Caco-2 (cell line): Measurements from ENCODE around the gene NGDN. TPM values are rescaled to one million over a fixed set of nuclear protein-coding genes. Genes with fewer than 3 reads are reported as not detected.

Experiments
- BruUV-seq: library from RNA; stranded (reverse); fragments of 400-500 nt; replicated peaks from 2 replicates; lab custom pipeline; 2021; lab: Mats Ljungman, UMichigan
- CTCF ChIA-PET: fragments of 300-600 bp; sonication (Branson Sonifier 250); formaldehyde crosslinking; loops from one replicate; lab custom pipeline; 2022; ENCODE audit warnings: antibody characterized with exemption; lab: Charles Lee
- POLR2A ChIA-PET: fragments of 300-600 bp; sonication (Branson Sonifier 250); formaldehyde crosslinking; loops from one replicate; lab custom pipeline; 2022; ENCODE audit warnings: antibody characterized with exemption; lab: Charles Lee
- DNase-seq, 2 experiments: peaks; one replicate each; pipeline versions ENCODE4 v3.0.0 to v3.0.0-alpha.2; 2020 to 2022
- H3K27me3 ChIP-seq: replicated peaks from 2 replicates; pipeline ENCODE4 v1.6.0; 2011; ENCODE audit warnings: low read length; ENCODE audit not compliant: control insufficient read depth, insufficient read depth
- H3K36me3 ChIP-seq: 2 replicates; pipeline ENCODE4 v1.5.1; 2011; ENCODE audit warnings: low read length; ENCODE audit not compliant: control insufficient read depth, insufficient read depth
- H3K4me1 ChIP-seq: fragments of 250-450 bp; sonication (Bioruptor Pico); 2 replicates; pipeline ENCODE4 v1.5.1; 2020; ENCODE audit warnings: mild to moderate bottlenecking
- H3K4me3 ChIP-seq: 2 replicates; pipeline ENCODE4 v1.5.1; 2011; ENCODE audit warnings: low read depth, mild to moderate bottlenecking, control low read depth, low read length
- H3K9me3 ChIP-seq: fragments of 250-450 bp; sonication (Bioruptor Pico); 2 replicates; pipeline ENCODE4 v1.5.1; 2020; ENCODE audit warnings: mild to moderate bottlenecking, moderate library complexity
- H3K27ac Mint-ChIP-seq: one replicate; pipeline ENCODE4 v1.8.0; 2022; ENCODE audit warnings: mixed read lengths; ENCODE audit not compliant: unreplicated experiment
- H3K27me3 Mint-ChIP-seq: one replicate; pipeline ENCODE4 v1.8.0; 2022; ENCODE audit warnings: mixed read lengths; ENCODE audit not compliant: insufficient read depth, unreplicated experiment
- H3K36me3 Mint-ChIP-seq: one replicate; pipeline ENCODE4 v1.8.0; 2022; ENCODE audit warnings: mild to moderate bottlenecking, mixed read lengths; ENCODE audit not compliant: insufficient read depth, unreplicated experiment
- H3K4me1 Mint-ChIP-seq: one replicate; pipeline ENCODE4 v1.8.0; 2022; ENCODE audit warnings: low read depth, mixed read lengths; ENCODE audit not compliant: unreplicated experiment
- H3K4me3 Mint-ChIP-seq: one replicate; pipeline ENCODE4 v1.8.0; 2022; ENCODE audit warnings: mild to moderate bottlenecking, moderate library complexity, mixed read lengths; ENCODE audit not compliant: unreplicated experiment
- H3K9me3 Mint-ChIP-seq: one replicate; pipeline ENCODE4 v1.8.0; 2022; ENCODE audit warnings: mixed read lengths; ENCODE audit not compliant: unreplicated experiment
- intact Hi-C: fragments of 100-400 bp; cut with micrococcal nuclease; formaldehyde crosslinking; loops from one replicate; pipeline ENCODE4 v1.10.0; 2022; ENCODE audit not compliant: unreplicated experiment
- total RNA-seq: library from RNA; stranded (reverse); gene quantifications from 2 replicates; pipeline ENCODE4 v1.2.3, GENCODE V29; 2022
- TF ChIP-seq, protein P1 (sequence below), 2 experiments: fragments of 200-600 bp in 1 of 2; IDR thresholded peaks; 1 replicate in 1 of 2; 2 replicates in 1 of 2; pipeline versions ENCODE4 v1.5.1 to v1.8.0; 2011 to 2022; ENCODE audit warnings: antibody characterized with exemption in 1 of 2, control low read depth in 1 of 2, inconsistent platforms in 1 of 2, low read depth in 1 of 2, low read length in 1 of 2, mild to moderate bottlenecking in 1 of 2, moderate library complexity in 1 of 2; ENCODE audit not compliant: insufficient read depth in 1 of 2, severe bottlenecking in 1 of 2, unreplicated experiment in 1 of 2

NGDN gene
- total RNA-seq, 1 experiment from 2014 or later: 55.0 TPM

DNA sequence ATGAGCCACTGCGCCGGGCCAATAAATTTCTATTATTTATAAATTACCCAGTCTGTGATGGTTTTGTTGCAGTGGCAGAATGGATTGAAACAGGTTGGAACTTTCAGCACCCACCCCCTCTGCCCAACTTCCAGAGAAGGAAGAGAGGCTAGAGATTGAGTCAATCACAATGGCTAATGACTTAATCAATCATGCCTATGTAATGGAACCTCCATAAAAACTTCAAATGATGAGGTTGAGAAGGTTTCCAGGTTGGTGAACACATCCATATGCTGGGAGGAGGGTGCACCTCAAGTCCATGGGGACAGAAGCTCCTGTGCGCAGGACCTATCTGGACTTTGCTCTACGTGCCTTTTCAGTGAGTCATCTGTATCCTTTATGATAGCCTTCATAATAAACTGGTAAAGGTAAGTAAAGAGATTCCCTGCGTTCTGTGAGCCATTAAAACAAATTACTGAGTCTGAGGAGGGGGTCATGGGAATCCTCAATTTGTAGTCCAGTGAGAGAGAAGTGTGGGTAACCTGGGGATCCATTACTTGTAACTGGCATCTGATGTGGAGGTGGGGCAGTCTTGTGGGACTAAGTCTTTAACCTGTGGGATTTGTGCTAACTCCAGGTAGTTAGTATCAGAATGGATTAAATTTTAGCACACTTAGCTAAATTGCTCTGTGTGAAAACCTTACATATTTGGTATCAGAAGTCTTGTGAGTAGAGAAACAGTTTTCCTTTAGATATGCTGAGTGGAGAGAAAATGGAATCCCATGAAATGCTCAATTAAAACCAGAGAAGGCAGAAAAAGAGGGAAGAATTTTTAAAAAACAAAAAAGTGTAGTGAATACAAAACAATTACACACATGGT, 11.7 kb upstream of the NGDN start:
- Mint-ChIP-seq H3K27ac (peak overlapping the region; percentile 13), H3K27me3 (no peaks in the 10 kb centered on the region), H3K9me3 (no peaks in the 10 kb centered on the region), H3K4me1 (peaks cover 10% of the 10 kb centered on the region), H3K4me3 (no peak overlapping the region), H3K36me3 (no peaks in the 10 kb centered on the region)
- no peaks in the 10 kb centered on the region for H3K36me3 ChIP-seq
- CTCF ChIA-PET: interaction anchor here (0.5 kb wide), 1 partner anchor 174 kb away, joined by 3 read pairs; no protein-coding TSS in a partner anchor
- no TSS peak for BruUV-seq
- no peaks in the 10 kb centered on the region for H3K9me3 ChIP-seq
- H3K27me3 ChIP-seq: no peaks in the 10 kb centered on the region
- peak; percentile 52 to 77 for DNase-seq
- H3K4me1 ChIP-seq: peaks cover 14% of the 10 kb centered on the region
- no peak overlapping the region for H3K4me3 ChIP-seq
- intact Hi-C loops: no loop called here
- POLR2A ChIA-PET: no interaction called here
- TF ChIP-seq, protein P1, sequence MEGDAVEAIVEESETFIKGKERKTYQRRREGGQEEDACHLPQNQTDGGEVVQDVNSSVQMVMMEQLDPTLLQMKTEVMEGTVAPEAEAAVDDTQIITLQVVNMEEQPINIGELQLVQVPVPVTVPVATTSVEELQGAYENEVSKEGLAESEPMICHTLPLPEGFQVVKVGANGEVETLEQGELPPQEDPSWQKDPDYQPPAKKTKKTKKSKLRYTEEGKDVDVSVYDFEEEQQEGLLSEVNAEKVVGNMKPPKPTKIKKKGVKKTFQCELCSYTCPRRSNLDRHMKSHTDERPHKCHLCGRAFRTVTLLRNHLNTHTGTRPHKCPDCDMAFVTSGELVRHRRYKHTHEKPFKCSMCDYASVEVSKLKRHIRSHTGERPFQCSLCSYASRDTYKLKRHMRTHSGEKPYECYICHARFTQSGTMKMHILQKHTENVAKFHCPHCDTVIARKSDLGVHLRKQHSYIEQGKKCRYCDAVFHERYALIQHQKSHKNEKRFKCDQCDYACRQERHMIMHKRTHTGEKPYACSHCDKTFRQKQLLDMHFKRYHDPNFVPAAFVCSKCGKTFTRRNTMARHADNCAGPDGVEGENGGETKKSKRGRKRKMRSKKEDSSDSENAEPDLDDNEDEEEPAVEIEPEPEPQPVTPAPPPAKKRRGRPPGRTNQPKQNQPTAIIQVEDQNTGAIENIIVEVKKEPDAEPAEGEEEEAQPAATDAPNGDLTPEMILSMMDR (IDR thresholded peaks at IDR 0.05; ENCODE audit: insufficient read depth in 1 of 2, low read depth in 1 of 2, low read length in 1 of 2, severe bottlenecking in 1 of 2, unreplicated experiment in 1 of 2): no peak

GRCh38 chr14:23460960-23461359, 8.5 kb upstream of the NGDN start:
- Mint-ChIP-seq H3K27ac (no peak overlapping the region), H3K36me3 (no peaks in the 10 kb centered on the region), H3K4me3 (no peak overlapping the region), H3K4me1 (peaks cover 10% of the 10 kb centered on the region), H3K27me3 (no peaks in the 10 kb centered on the region), H3K9me3 (no peaks in the 10 kb centered on the region)
- no peaks in the 10 kb centered on the region for H3K27me3 ChIP-seq
- no peak overlapping the region for H3K4me3 ChIP-seq
- H3K36me3 ChIP-seq: no peaks in the 10 kb centered on the region
- ChIA-PET POLR2A (no interaction called here), CTCF (no interaction called here)
- DNase-seq: no peak
- TF ChIP-seq, protein P1 (IDR thresholded peaks at IDR 0.05; ENCODE audit: insufficient read depth in 1 of 2, low read depth in 1 of 2, low read length in 1 of 2, severe bottlenecking in 1 of 2, unreplicated experiment in 1 of 2): no peak
- no peaks in the 10 kb centered on the region for H3K9me3 ChIP-seq
- intact Hi-C loops: no loop called here
- BruUV-seq: no TSS peak
- H3K4me1 ChIP-seq: peaks cover 14% of the 10 kb centered on the region

- POLR2A ChIA-PET: interaction anchor here (0.6 kb wide), 1 partner anchor 113 kb away, joined by 8 read pairs; no protein-coding TSS in a partner anchor
- intact Hi-C loops: loop anchor here (5.0 kb wide), 2 partner anchors 82 to 142 kb away; partner anchors contain the start of gene PABPN1
- no peak overlapping the region for H3K27ac Mint-ChIP-seq
Measured at GRCh38 chr14:23464700-23465099, 4.8 kb upstream of the NGDN start.

More at GRCh38 chr14:23464700-23465099, 4.8 kb upstream of the NGDN start:
- H3K36me3 Mint-ChIP-seq: peaks cover 7% of the 10 kb centered on the region
- no peaks in the 10 kb centered on the region for H3K9me3 Mint-ChIP-seq
- Histone ChIP-seq H3K36me3 (no peaks in the 10 kb centered on the region), H3K27me3 (no peaks in the 10 kb centered on the region), H3K9me3 (no peaks in the 10 kb centered on the region), H3K4me3 (no peak overlapping the region), H3K4me1 (peaks cover 15% of the 10 kb centered on the region)
- H3K4me3 Mint-ChIP-seq: no peak overlapping the region
- H3K4me1 Mint-ChIP-seq: peaks cover 12% of the 10 kb centered on the region
- DNase-seq: no peak
- TF ChIP-seq, protein P1 (IDR thresholded peaks at IDR 0.05; ENCODE audit: insufficient read depth in 1 of 2, low read depth in 1 of 2, low read length in 1 of 2, severe bottlenecking in 1 of 2, unreplicated experiment in 1 of 2): no peak
- H3K27me3 Mint-ChIP-seq: no peaks in the 10 kb centered on the region
- CTCF ChIA-PET: no interaction called here
- BruUV-seq: no TSS peak
